Measurements from ENCODE around the gene ATXN1. TPM values are rescaled to one million over a fixed set of nuclear protein-coding genes. Genes with fewer than 3 reads are reported as not detected.
"Not testable (repeated sequence)": the region's sequence is repeated elsewhere in the genome, so short reads cannot be mapped to it uniquely, and the experiment has no call there.

Gene ATXN1
- total RNA-seq, 1 donor from 2014 or later, result 27.2 TPM

- no peak for DNase-seq (ENCODE audit: low read depth)
These were observed 190.3 kb downstream of the ATXN1 start for GRCh38 chr6:16570946-16571345.

- DNase-seq (ENCODE audit: low read depth), result no peak
These were observed 191.1 kb downstream of the ATXN1 start for GRCh38 chr6:16570221-16570553.

- no peak for DNase-seq (ENCODE audit: low read depth)
These were observed 193.1 kb downstream of the ATXN1 start for GRCh38 chr6:16568128-16568527.

- DNase-seq (ENCODE audit: low read depth), result no peak
These were observed 194.2 kb downstream of the ATXN1 start for GRCh38 chr6:16567071-16567470.

DNA sequence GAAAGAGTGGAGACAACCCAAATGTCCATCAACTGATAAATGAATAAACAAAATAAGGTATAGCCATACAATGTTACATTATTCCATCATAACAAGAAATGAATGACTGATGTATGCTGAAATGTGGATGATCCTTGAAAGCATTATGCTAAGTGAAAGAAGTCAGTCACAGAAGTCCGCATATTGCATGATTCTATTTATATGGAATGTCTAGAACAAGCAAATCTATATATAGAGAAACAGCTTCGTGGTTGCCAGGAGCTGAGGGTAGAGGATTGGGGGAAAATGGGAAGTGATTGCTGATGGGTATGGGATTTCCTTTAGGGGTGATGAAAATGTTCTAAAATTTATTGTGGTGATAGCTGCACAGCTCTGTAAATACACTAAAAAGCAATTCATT, 196.8 kb downstream of the ATXN1 start:
- DNase-seq (ENCODE audit: low read depth), result no peak

- DNase-seq (ENCODE audit: low read depth), result no peak
These were observed 197.5 kb downstream of the ATXN1 start for GRCh38 chr6:16563628-16564240.

GRCh38 chr6:16562498-16562897, 198.8 kb downstream of the ATXN1 start:
- no peak for DNase-seq (ENCODE audit: low read depth)

DNA sequence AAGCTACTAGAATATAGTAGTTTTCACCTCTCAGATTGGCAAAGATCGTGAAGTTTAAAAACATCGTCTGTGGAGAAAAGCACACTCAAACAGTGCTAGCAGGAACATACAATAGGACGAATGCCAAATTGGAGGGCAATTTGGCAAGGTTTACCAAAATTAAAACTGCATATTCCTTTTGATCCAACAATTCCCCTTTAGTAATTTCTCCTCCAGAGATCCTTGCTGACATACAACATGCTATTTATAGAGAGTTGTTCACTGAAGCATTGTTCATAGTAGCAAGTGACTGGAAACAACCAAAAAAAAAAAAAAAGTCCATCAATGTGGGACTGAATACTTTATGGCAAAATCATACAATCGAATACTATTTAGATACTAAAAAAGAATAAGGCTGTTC, 202.2 kb downstream of the ATXN1 start:
- no peak for DNase-seq (ENCODE audit: low read depth)

- no peak for DNase-seq (ENCODE audit: low read depth)
These were observed 205.7 kb downstream of the ATXN1 start for GRCh38 chr6:16555550-16555949.

DNA sequence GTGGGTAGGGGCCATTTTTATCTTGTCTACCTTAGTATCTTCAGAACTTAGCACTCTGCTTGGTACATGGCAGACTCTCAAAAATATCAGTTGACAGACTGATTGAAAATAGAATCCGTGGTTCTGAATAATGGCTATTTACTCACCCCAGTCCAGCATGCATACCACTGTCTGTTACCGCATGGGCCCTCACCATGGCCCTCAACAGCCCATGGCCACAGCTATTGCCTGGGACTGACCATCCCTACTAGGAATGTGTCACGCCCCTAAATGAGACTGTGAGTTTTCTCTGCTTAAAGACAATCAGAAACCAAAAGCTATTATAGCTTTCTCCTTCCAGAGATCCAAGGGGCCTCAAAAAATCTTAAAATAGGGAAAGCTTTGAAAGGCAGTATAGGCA, 207.7 kb downstream of the ATXN1 start:
- no peak for DNase-seq (ENCODE audit: low read depth)

DNA sequence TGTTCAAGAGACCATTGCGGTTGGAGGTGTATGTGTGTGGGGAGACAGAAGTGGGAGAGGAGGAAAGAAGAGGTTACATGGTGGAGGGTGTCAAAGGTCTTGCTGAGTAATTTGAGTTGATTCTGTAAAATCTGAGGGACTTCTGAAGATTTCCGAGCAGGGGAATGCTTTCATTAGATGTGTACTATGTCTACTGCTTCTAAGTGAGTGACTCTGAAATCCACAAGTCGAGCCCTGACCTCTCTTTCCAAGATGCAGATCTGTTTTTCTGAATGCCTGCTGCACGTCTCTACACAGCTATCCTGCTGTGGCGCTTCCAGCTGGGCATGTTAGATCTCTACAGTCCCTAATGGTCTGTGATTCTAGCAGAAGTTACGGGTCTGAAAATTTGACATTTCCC, 209.8 kb downstream of the ATXN1 start:
- DNase-seq (ENCODE audit: low read depth), result no peak

GRCh38 chr6:16548121-16548520, 213.1 kb downstream of the ATXN1 start:
- peak; percentile 27 for DNase-seq (ENCODE audit: low read depth)

DNA sequence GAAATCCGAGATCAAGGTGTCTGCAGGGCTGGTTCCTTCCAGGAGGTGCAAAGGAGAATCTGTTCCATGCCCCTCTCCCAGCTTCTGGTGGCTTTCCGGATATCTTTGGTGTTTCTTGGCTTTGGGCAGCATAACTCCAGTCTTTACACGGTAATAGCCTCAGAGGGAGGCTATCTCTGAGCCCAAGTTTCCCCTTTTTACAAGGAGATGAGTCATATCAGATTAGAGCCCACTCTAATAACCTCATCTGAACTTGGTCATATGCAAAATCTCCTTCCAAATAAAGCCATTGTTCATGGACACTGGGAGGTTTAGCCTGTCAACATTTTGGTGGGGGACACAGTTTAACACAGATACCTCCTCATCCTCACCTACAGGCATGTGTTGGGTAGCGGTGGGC, 213.7 kb downstream of the ATXN1 start:
- no peak for DNase-seq (ENCODE audit: low read depth)

- no peak for DNase-seq (ENCODE audit: low read depth)
These were observed 214.4 kb downstream of the ATXN1 start for GRCh38 chr6:16546861-16547260.

- no peak for DNase-seq (ENCODE audit: low read depth)
These were observed 215.9 kb downstream of the ATXN1 start for GRCh38 chr6:16545382-16545781.

DNA sequence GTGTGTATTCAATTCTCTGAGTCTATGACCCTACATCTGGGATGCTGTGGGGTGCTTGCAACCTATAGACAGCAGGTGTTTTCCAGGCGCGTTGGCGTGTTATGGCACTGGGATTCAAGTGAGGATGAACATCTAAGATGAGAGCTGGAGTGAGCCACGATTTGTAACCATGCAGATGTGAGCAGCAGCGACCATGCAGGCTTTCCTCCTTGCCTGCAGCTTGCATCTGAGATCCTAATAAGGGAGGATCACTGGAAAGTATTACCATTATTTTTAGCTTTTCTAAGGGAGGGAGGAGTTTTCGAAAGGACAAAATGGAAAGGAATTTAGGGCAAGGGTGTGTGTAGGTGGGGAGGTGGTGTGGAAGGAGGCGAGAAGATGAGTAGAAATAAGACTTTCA, 216.7 kb downstream of the ATXN1 start:
- no peak for DNase-seq (ENCODE audit: low read depth)

GRCh38 chr6:16544006-16544405, 217.3 kb downstream of the ATXN1 start:
- peak; percentile 88 for DNase-seq (ENCODE audit: low read depth)

- DNase-seq (ENCODE audit: low read depth), result peak; percentile 92
These were observed 217.7 kb downstream of the ATXN1 start for GRCh38 chr6:16543521-16543920.

DNA sequence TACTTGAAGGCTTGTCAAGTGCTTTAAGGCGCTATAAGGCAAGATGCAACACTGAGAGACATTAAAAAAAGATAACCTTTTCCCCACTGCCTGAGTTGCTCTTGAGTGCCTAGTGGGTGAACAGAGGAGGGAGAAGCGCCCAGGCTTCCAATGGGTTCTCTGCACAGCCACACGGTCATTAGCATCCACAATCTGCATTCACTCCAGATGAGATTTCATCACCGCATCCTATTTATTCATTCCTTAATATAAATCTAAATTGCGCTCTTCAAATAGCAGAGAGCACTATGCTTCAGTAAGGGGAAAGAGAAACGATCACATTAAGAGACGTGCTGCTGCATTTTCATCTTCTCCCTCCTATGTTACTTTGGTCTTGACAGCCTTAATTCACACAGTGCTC, 219.2 kb downstream of the ATXN1 start:
- DNase-seq (ENCODE audit: low read depth), result no peak

DNA sequence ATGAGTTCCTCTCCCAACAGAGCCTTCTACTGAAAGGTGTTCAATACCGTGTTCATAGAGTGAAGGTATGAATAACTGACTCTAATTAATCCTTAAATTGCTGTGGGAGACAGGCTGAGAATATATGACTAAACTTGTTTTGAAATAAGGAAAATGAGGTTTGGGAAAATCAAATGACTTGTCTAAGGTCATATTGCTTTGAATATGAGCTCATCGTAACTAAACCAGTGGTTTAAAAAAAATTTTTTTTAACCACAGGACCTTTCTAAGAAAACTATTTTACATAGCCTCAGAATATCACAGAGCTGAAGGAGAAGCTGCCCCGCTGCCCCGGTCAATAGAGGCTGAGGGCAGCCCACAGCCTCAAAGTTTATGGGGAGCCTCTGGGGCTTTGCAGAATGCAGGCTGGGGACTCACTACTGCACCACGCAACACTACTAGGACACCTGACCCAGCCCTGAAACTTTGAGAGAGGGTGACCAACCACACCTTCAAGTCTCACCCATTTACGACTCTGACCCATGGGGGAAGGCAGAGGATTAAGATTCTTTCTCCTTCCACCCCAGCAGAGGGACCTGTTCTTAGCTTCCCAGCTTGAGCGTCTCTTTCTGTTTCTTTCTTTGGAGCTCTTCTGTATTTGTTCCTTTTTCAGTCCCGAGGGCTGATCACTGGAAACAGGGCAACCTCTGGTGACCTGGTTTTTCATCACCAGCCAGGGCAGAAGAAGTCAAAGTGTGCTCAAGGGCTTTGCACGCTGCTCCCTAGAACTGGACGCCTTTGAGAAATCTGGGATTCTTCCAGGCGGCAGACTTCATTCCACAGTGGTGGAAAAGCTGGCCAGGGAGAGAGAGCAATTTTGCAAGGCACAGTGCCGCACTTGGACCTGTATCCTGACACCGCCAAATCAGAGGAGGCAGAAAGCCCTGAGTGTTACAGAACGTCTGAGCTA, 220.2 kb downstream of the ATXN1 start:
- peak; percentile 7 for DNase-seq (ENCODE audit: low read depth)

DNA sequence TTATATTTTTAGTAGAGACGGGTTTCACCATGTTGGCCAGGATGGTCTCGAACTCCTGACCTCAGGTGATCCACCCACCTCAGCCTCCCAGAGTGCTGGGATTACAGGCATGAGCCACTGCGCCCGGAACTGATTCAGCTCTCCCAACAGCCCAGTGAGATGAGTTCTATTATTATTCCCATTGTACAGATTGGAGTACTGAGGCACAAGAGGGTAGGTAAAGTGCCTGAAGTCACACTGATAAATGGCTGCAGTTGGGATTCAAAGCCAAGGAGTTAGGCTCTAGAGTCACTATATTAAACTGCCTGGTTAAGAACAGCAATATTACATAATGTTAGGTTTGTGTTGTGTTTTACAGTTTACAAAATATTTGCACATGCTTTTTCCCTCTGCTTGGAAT, 220.9 kb downstream of the ATXN1 start:
- not testable (repeated sequence) for DNase-seq (ENCODE audit: low read depth)

GRCh38 chr6:16539086-16539931, 222.0 kb downstream of the ATXN1 start:
- no peak for DNase-seq (ENCODE audit: low read depth)
